AG09319 (cell line): ENCODE measurements around the gene POLR3A.

Experiments
- DNase-seq: peaks from one replicate; pipeline ENCODE4 v3.0.0-alpha.2; 2010; ENCODE audit warnings: low read depth; ENCODE audit errors: extremely low read depth
- TF ChIP-seq, protein P1 (sequence below): IDR thresholded peaks from 2 replicates; pipeline ENCODE4 v1.5.1; 2011; ENCODE audit warnings: low read depth, mild to moderate bottlenecking, inconsistent platforms, low read length, moderate library complexity

Gene POLR3A

DNA sequence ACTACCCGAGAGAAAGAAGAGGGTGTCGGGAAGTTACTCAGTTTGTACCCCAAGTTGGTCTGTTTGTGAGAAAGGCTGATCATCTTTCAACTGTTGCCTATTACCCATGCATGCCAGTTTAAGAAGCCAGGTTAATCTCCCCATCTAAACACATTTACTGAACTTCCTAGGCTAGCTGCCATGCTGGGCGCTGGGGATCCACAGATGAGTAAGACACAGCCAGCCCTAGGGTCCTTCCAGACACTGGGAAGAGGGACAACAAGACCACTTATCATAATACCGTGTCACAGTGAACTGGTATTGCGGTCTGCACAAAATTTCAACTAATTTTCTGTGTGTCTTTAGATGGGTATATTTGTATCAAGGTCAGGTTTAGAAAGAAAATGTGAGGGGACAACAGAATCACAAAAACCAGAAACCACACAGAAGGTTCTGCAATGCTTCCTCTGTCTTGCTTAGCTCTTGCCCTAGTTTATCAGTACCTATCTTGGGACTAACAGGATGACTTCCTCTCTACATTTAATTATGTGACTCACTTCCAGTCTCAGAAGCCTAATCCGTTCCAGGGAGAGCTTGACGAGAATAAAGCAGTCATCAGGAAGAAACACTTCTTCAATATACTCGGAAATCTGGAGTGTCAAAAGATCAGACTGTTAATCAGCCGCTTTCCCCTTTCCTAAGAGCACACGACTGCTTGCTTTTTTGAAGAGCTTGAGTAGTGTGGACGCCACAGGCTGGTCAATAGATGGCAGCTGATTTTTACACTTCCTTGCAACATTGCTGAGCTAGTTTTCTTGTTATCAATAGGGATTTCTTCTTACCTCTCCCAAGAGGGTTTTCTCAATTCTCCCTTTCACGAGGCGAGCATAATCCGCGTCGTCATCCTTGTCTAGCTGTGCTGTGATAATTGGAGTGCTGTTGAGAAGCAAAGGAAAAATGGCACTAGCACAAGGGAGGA lies 45.7 kb downstream of the POLR3A start:
- no peak for DNase-seq
- TF ChIP-seq, protein P1, sequence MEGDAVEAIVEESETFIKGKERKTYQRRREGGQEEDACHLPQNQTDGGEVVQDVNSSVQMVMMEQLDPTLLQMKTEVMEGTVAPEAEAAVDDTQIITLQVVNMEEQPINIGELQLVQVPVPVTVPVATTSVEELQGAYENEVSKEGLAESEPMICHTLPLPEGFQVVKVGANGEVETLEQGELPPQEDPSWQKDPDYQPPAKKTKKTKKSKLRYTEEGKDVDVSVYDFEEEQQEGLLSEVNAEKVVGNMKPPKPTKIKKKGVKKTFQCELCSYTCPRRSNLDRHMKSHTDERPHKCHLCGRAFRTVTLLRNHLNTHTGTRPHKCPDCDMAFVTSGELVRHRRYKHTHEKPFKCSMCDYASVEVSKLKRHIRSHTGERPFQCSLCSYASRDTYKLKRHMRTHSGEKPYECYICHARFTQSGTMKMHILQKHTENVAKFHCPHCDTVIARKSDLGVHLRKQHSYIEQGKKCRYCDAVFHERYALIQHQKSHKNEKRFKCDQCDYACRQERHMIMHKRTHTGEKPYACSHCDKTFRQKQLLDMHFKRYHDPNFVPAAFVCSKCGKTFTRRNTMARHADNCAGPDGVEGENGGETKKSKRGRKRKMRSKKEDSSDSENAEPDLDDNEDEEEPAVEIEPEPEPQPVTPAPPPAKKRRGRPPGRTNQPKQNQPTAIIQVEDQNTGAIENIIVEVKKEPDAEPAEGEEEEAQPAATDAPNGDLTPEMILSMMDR, result no peak; the same call in 1 of the 2 replicates

DNA sequence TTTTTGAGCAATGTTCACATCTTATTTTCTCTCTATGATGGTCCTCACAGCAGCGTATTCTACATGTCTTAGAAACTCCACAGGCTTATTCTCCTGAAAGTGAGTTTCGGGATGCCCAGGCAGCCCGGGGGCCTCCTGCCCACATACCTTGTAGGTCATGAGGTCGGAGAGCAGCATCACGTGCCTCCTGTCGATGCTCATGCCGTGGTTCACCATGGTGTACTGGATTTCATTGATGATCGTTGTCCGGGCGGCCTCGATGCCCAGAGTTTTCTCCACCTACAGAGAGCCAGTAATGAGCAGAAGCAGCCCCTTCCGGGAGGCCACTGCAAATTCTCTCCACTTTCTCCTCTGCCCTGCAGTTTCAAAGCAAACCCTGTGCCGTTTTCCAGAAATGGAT lies 48.0 kb downstream of the POLR3A start:
- no peak for DNase-seq
- TF ChIP-seq, protein P1, result no peak

DNA sequence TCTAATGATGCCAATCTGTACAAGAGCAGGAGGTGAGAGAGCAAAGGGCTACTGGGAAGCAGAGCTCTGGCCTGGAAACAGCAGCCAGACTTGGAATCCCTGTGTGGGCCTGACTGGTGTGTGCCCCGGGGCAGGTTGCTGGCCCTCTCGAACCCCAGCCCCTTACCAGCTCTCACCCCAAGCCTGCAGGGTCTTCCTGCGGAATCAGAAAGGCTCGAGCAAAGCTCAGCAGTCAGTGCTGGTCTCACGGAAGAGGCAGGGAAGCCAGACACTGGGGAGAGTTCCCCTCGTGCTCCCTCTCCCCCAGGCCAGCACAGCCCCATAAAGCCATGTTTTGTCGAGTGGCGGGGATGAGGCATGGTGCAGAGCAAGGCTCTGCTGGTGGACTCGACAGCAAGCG lies 50.1 kb downstream of the POLR3A start:
- TF ChIP-seq, protein P1, result no peak
- DNase-seq, result no peak

DNA sequence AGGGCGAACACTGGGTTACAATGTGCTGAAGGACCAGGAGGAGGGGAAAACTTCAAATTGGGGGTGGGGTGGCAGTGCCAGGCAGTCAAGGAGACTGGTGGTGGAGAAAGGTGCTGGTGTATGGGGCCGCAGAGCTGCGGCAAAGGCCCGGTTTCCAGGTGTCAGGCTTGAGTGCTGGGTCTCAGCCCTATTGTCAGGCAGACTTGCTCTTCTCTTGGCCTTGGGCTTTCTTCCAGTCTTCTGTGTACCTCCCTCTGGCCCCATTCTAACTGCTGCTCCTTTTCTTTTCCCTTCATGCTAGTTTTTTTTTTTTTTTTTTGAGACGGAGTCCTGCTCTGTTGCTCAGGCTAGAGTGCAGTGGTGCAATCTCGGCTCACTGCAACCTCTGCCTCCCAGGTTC lies 51.0 kb downstream of the POLR3A start:
- DNase-seq, result no peak
- TF ChIP-seq, protein P1, result no peak

- TF ChIP-seq, protein P1, result no peak
- DNase-seq, result no peak
Measured at GRCh38 chr10:77977934-77978333, 51.4 kb downstream of the POLR3A start.

DNA sequence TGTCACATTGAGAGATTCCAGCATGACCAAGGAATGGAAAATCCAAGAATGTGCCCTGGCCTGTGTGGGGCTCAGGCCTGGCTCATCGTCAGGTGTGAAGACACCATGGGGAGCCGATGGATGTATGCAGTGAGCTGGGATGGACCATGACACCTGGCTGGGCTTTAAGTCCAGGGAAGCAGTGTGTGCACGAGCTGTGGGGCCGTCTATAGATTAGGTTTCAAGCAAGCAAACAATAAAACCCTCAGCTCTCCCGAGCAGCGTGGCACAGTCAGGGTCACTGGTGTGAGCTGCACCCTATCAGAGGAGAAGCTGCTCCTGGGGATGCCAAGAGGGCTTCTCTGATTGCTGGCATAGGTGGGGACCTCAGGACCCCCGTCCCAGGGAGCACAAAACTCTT lies 52.3 kb downstream of the POLR3A start:
- TF ChIP-seq, protein P1, result no peak
- DNase-seq, result no peak

DNA sequence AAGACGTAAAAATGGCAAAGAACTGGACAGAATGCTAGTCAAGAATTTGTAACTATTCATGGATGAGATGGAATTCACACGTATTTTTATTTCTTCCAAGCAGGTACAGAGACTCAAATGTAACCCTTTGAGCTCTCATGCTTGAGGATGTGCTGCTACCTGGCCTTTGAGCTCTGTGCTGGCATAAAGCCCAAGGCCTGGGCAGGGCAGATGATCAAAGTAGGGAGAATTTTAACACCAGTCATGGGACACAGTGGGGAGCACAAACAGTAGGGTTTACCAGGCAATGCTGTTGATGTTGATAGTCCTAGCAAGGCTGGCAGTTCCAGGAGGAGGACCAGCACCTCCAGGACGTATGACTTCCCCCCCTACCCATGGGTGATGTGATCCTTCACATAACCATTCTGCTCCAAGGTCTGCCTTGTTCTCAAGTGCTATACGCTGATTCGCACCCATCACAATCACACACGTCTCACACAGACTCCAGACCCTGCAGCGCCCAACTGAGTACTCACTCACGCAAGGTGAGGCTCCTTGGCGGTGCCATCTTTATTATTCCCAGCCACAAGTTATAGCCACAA lies 54.1 kb downstream of the POLR3A start:
- TF ChIP-seq, protein P1, result no peak
- DNase-seq, result no peak
